K562 (cell line): ENCODE measurements around the gene ST6GALNAC3. TPM values are rescaled to one million over a fixed set of nuclear protein-coding genes. Genes with fewer than 3 reads are reported as not detected.

Experiments
- CHD1 ChIP-seq: fragments of 200-600 bp; sonication (generic); IDR thresholded peaks from one replicate; pipeline ENCODE4 v1.6.1; 2012; ENCODE audit warnings: mild to moderate bottlenecking, moderate library complexity, low read length, inconsistent platforms
- L3MBTL2 ChIP-seq: fragments of 450-650 bp; IDR thresholded peaks from 2 replicates; pipeline ENCODE4 v1.6.1; 2016; ENCODE audit warnings: mild to moderate bottlenecking, moderate library complexity
- MCM7 ChIP-seq, 2 experiments: fragments of 450-650 bp; IDR thresholded peaks; 2 replicates each; pipeline ENCODE4 v1.6.1; 2016 to 2018
- TFAM ChIP-seq: fragments of 250-450 bp; sonication (Bioruptor Pico); conservative IDR thresholded peaks from 2 replicates; pipeline ENCODE4 v1.5.0; 2021; ENCODE audit warnings: mild to moderate bottlenecking, moderate library complexity
- ZNF407 ChIP-seq: fragments of 450-650 bp; IDR thresholded peaks from 2 replicates; pipeline ENCODE4 v1.6.1; 2016; ENCODE audit warnings: low read depth
- polyA plus RNA-seq, 8 experiments: library from polyadenylated mRNA; depleted of rRNA in 4 of 8; stranded (reverse) in 5 of 8; unstranded in 3 of 8; fragments of >200 nt; fragmentation: Nextera tagmentation in 2 of 8; fragmentation: Illumina TruSeq in 1 of 8; extraction: Ambion mirVana in 2 of 8; extraction: Trizol in 1 of 8; gene quantifications; 2 replicates each; pipeline versions ENCODE4 v1.2.1 to v1.2.3, GENCODE V29; 2011 to 2014; ENCODE audit warnings: inconsistent platforms in 1 of 8, missing spikeins in 1 of 8
- total RNA-seq, 7 experiments: library from RNA; depleted of rRNA in 6 of 7; stranded (reverse); fragments of >200 nt in 6 of 7; fragmentation: Illumina TruSeq in 2 of 7; extraction: Trizol in 2 of 7; gene quantifications; 2 replicates each; pipeline versions ENCODE4 v1.2.1 to v1.2.3, GENCODE V29; 2011 to 2021; ENCODE audit warnings: low replicate concordance in 1 of 7

Gene ST6GALNAC3
- total and polyA plus RNA-seq, 9 of the 15 experiments (the other 6 are each of a cell fraction or from before 2014, with no cell fraction given): 0.04 to 0.29 (median 0.18) TPM; not detected in 6

GRCh38 chr1:76659171-76659940, 584.8 kb downstream of the ST6GALNAC3 start (continued):
- TF ChIP-seq ZNF407 (no peak), MCM7 (IDR thresholded peaks at IDR 0.05) (no peak), TFAM (CRISPR knock-in tag) (no peak), L3MBTL2 (no peak), CHD1 (no peak)
